ENCODE results near the gene PDE8B. TPM values are rescaled to one million over a fixed set of nuclear protein-coding genes. Genes with fewer than 3 reads are reported as not detected.

The PDE8B gene
- polyA plus RNA-seq, 1 donor (not counting 4 experiments of a cell fraction or from before 2014, with no cell fraction given): not detected

DNA sequence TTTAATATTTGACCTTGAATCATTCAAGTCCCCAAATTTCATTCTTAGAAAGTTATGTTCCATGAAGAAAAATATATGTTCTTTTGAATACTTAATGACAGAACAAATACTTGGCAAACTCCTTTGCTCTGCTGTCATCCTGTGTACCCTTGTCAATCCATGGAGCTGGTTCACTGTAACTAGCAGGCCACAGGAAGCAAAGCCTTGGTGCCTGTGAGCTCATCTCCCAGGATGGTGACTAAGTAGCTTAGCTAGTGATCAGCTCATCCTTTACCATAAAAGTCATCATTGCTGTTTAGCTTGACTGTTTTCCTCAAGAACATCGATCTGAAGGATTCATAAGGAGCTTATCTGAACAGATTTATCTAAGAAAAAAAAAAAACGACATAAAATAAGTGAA lies 216.2 kb downstream of the PDE8B start:
- peaks cover 7 to 8% of the 10 kb centered on the region in 2 experiments for H3K36me3 ChIP-seq (ENCODE audit: control insufficient read depth in 2 of 2, extremely low read depth in 1 of 2, insufficient read depth in 2 of 2, low read length in 2 of 2)
- dilution Hi-C loops (cut with MboI; ENCODE audit: extremely low pct_ligation_motif_present, low sequenced_read_pairs): no loop called here
- no peaks in the 10 kb centered on the region for H3K27me3 ChIP-seq (ENCODE audit: control insufficient read depth, extremely low read depth, insufficient read depth, low read length)
- H3K79me2 ChIP-seq (ENCODE audit: control insufficient read depth, insufficient read depth, low read length): no peaks in the 10 kb centered on the region
- H3K9me3 ChIP-seq (ENCODE audit: control insufficient read depth, low read depth, low read length): no peaks in the 10 kb centered on the region
- no peaks in the 10 kb centered on the region for H3K9me1 ChIP-seq (ENCODE audit: control insufficient read depth, extremely low read depth, insufficient read depth, low read length)
- H2AFZ ChIP-seq (ENCODE audit: control insufficient read depth, low read length): no peak overlapping the region
- no peak overlapping the region for H3K27ac ChIP-seq (ENCODE audit: control insufficient read depth, insufficient read depth, low read length)
- no peak overlapping the region for H3K4me3 ChIP-seq (ENCODE audit: control insufficient read depth in 2 of 3, extremely low read depth in 1 of 3, insufficient read depth in 2 of 3, low read depth in 1 of 3, low read length in 3 of 3)
- no peaks in the 10 kb centered on the region for H3K4me1 ChIP-seq (ENCODE audit: control insufficient read depth, extremely low read depth, insufficient read depth, low read length)
- TF ChIP-seq EZH2 (IDR thresholded peaks at IDR 0.05; ENCODE audit: low read length) (no peak), CTCF (optimal IDR thresholded peaks at IDR 0.05 in 1 of 3, IDR thresholded peaks at IDR 0.05 in 1 of 3, conservative IDR thresholded peaks at IDR 0.05 in 1 of 3; ENCODE audit: extremely low read depth in 1 of 3, insufficient read depth in 2 of 3, low read length in 3 of 3) (no peak)
- H4K20me1 ChIP-seq (ENCODE audit: control insufficient read depth, extremely low read depth, insufficient read depth, low read length): no peaks in the 10 kb centered on the region
- FAIRE-seq (peak; percentile 41), DNase-seq (ENCODE audit: low read depth, low spot score) (no peak)
- no peak overlapping the region for H3K9ac ChIP-seq (ENCODE audit: control insufficient read depth, extremely low read depth, insufficient read depth, low read length)
- H3K4me2 ChIP-seq (ENCODE audit: control insufficient read depth, extremely low read depth, insufficient read depth, low read depth, low read length): no peak overlapping the region

- Histone ChIP-seq H3K9me3 (ENCODE audit: control insufficient read depth, low read depth, low read length) (no peaks in the 10 kb centered on the region), H3K27ac (ENCODE audit: control insufficient read depth, insufficient read depth, low read length) (no peak overlapping the region), H3K4me1 (ENCODE audit: control insufficient read depth, extremely low read depth, insufficient read depth, low read length) (no peaks in the 10 kb centered on the region), H3K4me3 (ENCODE audit: control insufficient read depth in 2 of 3, extremely low read depth in 1 of 3, insufficient read depth in 2 of 3, low read depth in 1 of 3, low read length in 3 of 3) (no peak overlapping the region), H4K20me1 (ENCODE audit: control insufficient read depth, extremely low read depth, insufficient read depth, low read length) (no peaks in the 10 kb centered on the region), H3K9ac (ENCODE audit: control insufficient read depth, extremely low read depth, insufficient read depth, low read length) (no peak overlapping the region), H3K79me2 (ENCODE audit: control insufficient read depth, insufficient read depth, low read length) (no peaks in the 10 kb centered on the region), H3K36me3 (ENCODE audit: control insufficient read depth in 2 of 2, extremely low read depth in 1 of 2, insufficient read depth in 2 of 2, low read length in 2 of 2) (peaks cover 7 to 8% of the 10 kb centered on the region in 2 experiments), H3K9me1 (ENCODE audit: control insufficient read depth, extremely low read depth, insufficient read depth, low read length) (no peaks in the 10 kb centered on the region), H3K4me2 (ENCODE audit: control insufficient read depth, extremely low read depth, insufficient read depth, low read depth, low read length) (no peak overlapping the region), H2AFZ (ENCODE audit: control insufficient read depth, low read length) (no peak overlapping the region), H3K27me3 (ENCODE audit: control insufficient read depth, extremely low read depth, insufficient read depth, low read length) (no peaks in the 10 kb centered on the region)
- TF ChIP-seq EZH2 (IDR thresholded peaks at IDR 0.05; ENCODE audit: low read length) (no peak), CTCF (optimal IDR thresholded peaks at IDR 0.05 in 1 of 3, IDR thresholded peaks at IDR 0.05 in 1 of 3, conservative IDR thresholded peaks at IDR 0.05 in 1 of 3; ENCODE audit: extremely low read depth in 1 of 3, insufficient read depth in 2 of 3, low read length in 3 of 3) (no peak)
- FAIRE-seq: no peak
- DNase-seq (ENCODE audit: low read depth, low spot score): no peak
- dilution Hi-C loops (cut with MboI; ENCODE audit: extremely low pct_ligation_motif_present, low sequenced_read_pairs): no loop called here
Observed at GRCh38 chr5:77427998-77428397, 217.5 kb downstream of the PDE8B start.

Measured in keratinocyte (primary cell).